HK-2 (cell line): Measurements from ENCODE around the gene FAT1.

ENCODE experiments used
- DNase-seq: peaks from one replicate; pipeline ENCODE4 v3.0.0-alpha.2; 2018; ENCODE audit not compliant: unreplicated experiment

Gene FAT1

GRCh38 chr4:186653969-186654368, 69.7 kb downstream of the FAT1 start:
- DNase-seq: no peak

GRCh38 chr4:186651624-186652023, 72.0 kb downstream of the FAT1 start:
- no peak for DNase-seq

- DNase-seq: no peak
Observed at GRCh38 chr4:186651181-186651603, 72.5 kb downstream of the FAT1 start.

GRCh38 chr4:186650401-186651180, 73.1 kb downstream of the FAT1 start:
- DNase-seq: no peak

GRCh38 chr4:186647821-186648220, 75.8 kb downstream of the FAT1 start:
- DNase-seq: no peak

- DNase-seq: peak; percentile 34
Observed at GRCh38 chr4:186644737-186645261, 78.9 kb downstream of the FAT1 start.

- no peak for DNase-seq
Observed at GRCh38 chr4:186644311-186644638, 79.4 kb downstream of the FAT1 start.

- DNase-seq: no peak
Observed at GRCh38 chr4:186643501-186644310, 80.0 kb downstream of the FAT1 start.

GRCh38 chr4:186642998-186643397, 80.7 kb downstream of the FAT1 start:
- DNase-seq: no peak

GRCh38 chr4:186642530-186642929, 81.1 kb downstream of the FAT1 start:
- no peak for DNase-seq

- DNase-seq: no peak
Observed at GRCh38 chr4:186634591-186635128, 89.0 kb downstream of the FAT1 start.

- DNase-seq: no peak
Observed at GRCh38 chr4:186633844-186634243, 89.8 kb downstream of the FAT1 start.

GRCh38 chr4:186630128-186630527, 93.5 kb downstream of the FAT1 start:
- DNase-seq: no peak

- no peak for DNase-seq
Observed at GRCh38 chr4:186628058-186628711, 95.5 kb downstream of the FAT1 start.

- no peak for DNase-seq
Observed at GRCh38 chr4:186627226-186627865, 96.3 kb downstream of the FAT1 start.

GRCh38 chr4:186624951-186625350, 98.7 kb downstream of the FAT1 start:
- no peak for DNase-seq

GRCh38 chr4:186623546-186623945, 100.1 kb downstream of the FAT1 start:
- DNase-seq: no peak

- no peak for DNase-seq
Observed at GRCh38 chr4:186622788-186623464, 100.7 kb downstream of the FAT1 start.

- DNase-seq: no peak
Observed at GRCh38 chr4:186621959-186622553, 101.6 kb downstream of the FAT1 start.

- no peak for DNase-seq
Observed at GRCh38 chr4:186619088-186619487, 104.6 kb downstream of the FAT1 start.

GRCh38 chr4:186617921-186618320, 105.7 kb downstream of the FAT1 start:
- no peak for DNase-seq
